Spleen (tissue), 11 donors: ENCODE results near the gene CFAP99. TPM values are rescaled to one million over a fixed set of nuclear protein-coding genes. Genes with fewer than 3 reads are reported as not detected.
A peak's percentile ranks its signal among the peaks of the same experiment; 100 is the strongest.

Experiments used
- DNase-seq: peaks from one replicate; pipeline ENCODE4 v3.0.0-alpha.2; 2020
- H3K27ac ChIP-seq, 8 donors: fragments of 200-600 bp; sonication (generic) in 7 of 8; 1 replicate in 4 of 8; 2 replicates in 4 of 8; pipeline versions ENCODE4 v1.5.0 to v1.8.0; 2016 to 2021; ENCODE audit warnings: inconsistent platforms in 4 of 8, mild to moderate bottlenecking in 4 of 8, moderate library complexity in 1 of 8
- H3K27me3 ChIP-seq, 7 donors: fragments of 200-600 bp; sonication (generic) in 6 of 7; replicated peaks in 1 of 7; 1 replicate in 4 of 7; 2 replicates in 3 of 7; pipeline versions ENCODE4 v1.5.0 to v1.8.0; 2016 to 2021; ENCODE audit warnings: inconsistent platforms in 3 of 7, mild to moderate bottlenecking in 1 of 7
- H3K36me3 ChIP-seq, 6 donors: fragments of 200-600 bp; sonication (generic) in 5 of 6; 1 replicate in 4 of 6; 2 replicates in 2 of 6; pipeline versions ENCODE4 v1.5.0 to v1.8.0; 2016 to 2021; ENCODE audit warnings: inconsistent platforms in 2 of 6
- H3K4me1 ChIP-seq, 6 donors: fragments of 200-600 bp; sonication (generic) in 5 of 6; 1 replicate in 3 of 6; 2 replicates in 3 of 6; pipeline versions ENCODE4 v1.5.0 to v1.8.0; 2016 to 2021; ENCODE audit warnings: inconsistent platforms in 3 of 6
- H3K4me3 ChIP-seq, 8 donors: fragments of 200-600 bp; sonication (generic) in 7 of 8; 1 replicate in 4 of 8; 2 replicates in 4 of 8; pipeline versions ENCODE4 v1.5.0 to v1.8.0; 2016 to 2021; ENCODE audit warnings: inconsistent platforms in 4 of 8, mild to moderate bottlenecking in 4 of 8, moderate library complexity in 2 of 8
- H3K9me3 ChIP-seq, 8 donors: fragments of 200-600 bp; sonication (generic) in 7 of 8; 1 replicate in 4 of 8; 2 replicates in 4 of 8; pipeline versions ENCODE4 v1.5.0 to v1.8.0; 2016 to 2021; ENCODE audit warnings: inconsistent platforms in 4 of 8
- CTCF ChIP-seq, 11 experiments: fragments of 200-600 bp in 7 of 11; fragments of 450-650 bp in 4 of 11; sonication (generic) in 4 of 11; IDR thresholded peaks in 8 of 11; conservative IDR thresholded peaks in 3 of 11; 1 replicate in 7 of 11; 2 replicates in 4 of 11; pipeline versions ENCODE4 v1.4.0 to v1.8.0; 2016 to 2021; ENCODE audit warnings: antibody characterized with exemption in 11 of 11, inconsistent platforms in 4 of 11, mild to moderate bottlenecking in 1 of 11
- POLR2A ChIP-seq, 3 donors: fragments of 450-650 bp; IDR thresholded peaks; one replicate each; pipeline ENCODE4 v1.5.1; 2017; ENCODE audit warnings: antibody characterized with exemption in 3 of 3, mild to moderate bottlenecking in 1 of 3
- POLR2AphosphoS5 ChIP-seq, 3 donors: sonication (generic); formaldehyde crosslinking; IDR thresholded peaks; one replicate each; pipeline ENCODE4 v1.5.1; 2017; ENCODE audit warnings: antibody characterized with exemption in 3 of 3
- WGBS, 5 donors: extraction: QIAGEN DNeasy Blood & Tissue Kit in 3 of 5; methylation state at CpG; one replicate each; pipeline versions ENCODE4 v1.1.5 to v1.1.7; 2013 to 2018; 5-methylcytosine and 5-hydroxymethylcytosine counted together
- intact Hi-C: fragments of 100-400 bp; cut with DNase I; formaldehyde crosslinking; loops from one replicate; pipeline ENCODE4 v1.15.0; 2023; ENCODE audit warnings: low total_unique reads
- polyA plus RNA-seq, 3 donors: library from polyadenylated mRNA; stranded (reverse); fragments of 200-250 nt; gene quantifications; one replicate each; pipeline ENCODE4 v1.2.1, GENCODE V29; 2013
- total RNA-seq, 7 donors: library from RNA; depleted of rRNA in 3 of 7; stranded (reverse); fragments of >200 nt in 3 of 7; fragmentation: NEBNext Ultra II Directional in 4 of 7; extraction: Animal tissue kit (Norgen Biotek cat#: 25700) in 4 of 7; gene quantifications; one replicate each; pipeline versions ENCODE4 v1.1.0 to v1.2.1, GENCODE V29; 2016 to 2021
- donor health status: healthy with polysubstance abuse.
- donor health status: DM: no; HTN: no; CAD: no; lungs with moderate emphysema.
- donor health status: DM: no; HTN: no; CAD: no.
- donor health status: Bipolar disorder and iron deficiency.
- donor health status: healthy.
- donor health status: DM: no; HTN: no; CAD: no.
- donor health status: DM: yes; HTN: yes; CAD: no.

Gene CFAP99
- total and polyA plus RNA-seq, 10 donors: 0.13 to 0.22 TPM; not detected in 8

- Histone ChIP-seq H3K4me1 (peaks cover 72 to 100% (median 98%) of the 10 kb centered on the region in 6 donors), H3K4me3 (no peak overlapping the region), H3K27me3 (no peaks in the 10 kb centered on the region), H3K36me3 (peaks cover 0 to 26% (median 2%) of the 10 kb centered on the region in 6 donors), H3K27ac (peak overlapping the region in 1 of 8 donors; percentile 89), H3K9me3 (no peaks in the 10 kb centered on the region)
- no peak for TF ChIP-seq POLR2AphosphoS5 (IDR thresholded peaks at IDR 0.05)
- intact Hi-C loops: no loop called here
- WGBS, 5 donors: 88 to 95% (median 93%) methylated on average over 5 of the region's 5 CpGs
- DNase-seq: no peak
These were observed 61.9 kb downstream of the CFAP99 start for GRCh38 chr4:2480649-2481048.

- TF ChIP-seq POLR2AphosphoS5 (IDR thresholded peaks at IDR 0.05) (peak in 1 of 3 donors; percentile 8), POLR2A (IDR thresholded peaks at IDR 0.05) (no peak)
- Histone ChIP-seq H3K27me3 (no peaks in the 10 kb centered on the region), H3K4me3 (peak overlapping the region in 1 of 8 donors; percentile 31), H3K9me3 (no peaks in the 10 kb centered on the region), H3K36me3 (peaks cover 0 to 11% (median 0%) of the 10 kb centered on the region in 6 donors), H3K27ac (peak overlapping the region in 7 of 8 donors; percentile 22 to 89 (median 66)), H3K4me1 (peaks cover 84 to 100% (median 99%) of the 10 kb centered on the region in 6 donors)
- intact Hi-C loops: no loop called here
- WGBS, 5 donors: 40 to 76% (median 72%) methylated on average over 2 to 4 of the region's 4 CpGs
- DNase-seq: no peak
These were observed 63.4 kb downstream of the CFAP99 start for GRCh38 chr4:2482192-2482591.

- TF ChIP-seq CTCF (IDR thresholded peaks at IDR 0.05 in 8 of 11, conservative IDR thresholded peaks at IDR 0.05 in 3 of 11) (no peak), POLR2A (IDR thresholded peaks at IDR 0.05) (no peak), POLR2AphosphoS5 (IDR thresholded peaks at IDR 0.05) (no peak)
- no peak for DNase-seq
- H3K4me1 ChIP-seq: peaks cover 82 to 100% (median 99%) of the 10 kb centered on the region in 6 donors
- H3K27ac ChIP-seq: peak overlapping the region in 7 of 8 donors; percentile 22 to 89 (median 66)
- peaks cover 0 to 8% (median 0%) of the 10 kb centered on the region in 6 donors for H3K36me3 ChIP-seq
- H3K9me3 ChIP-seq: no peaks in the 10 kb centered on the region
- intact Hi-C loops: no loop called here
- H3K4me3 ChIP-seq: peak overlapping the region in 1 of 8 donors; percentile 31
- H3K27me3 ChIP-seq: no peaks in the 10 kb centered on the region
- WGBS, 5 donors: 10 to 23% (median 17%) methylated on average over 3 of the region's 3 CpGs
These were observed 63.9 kb downstream of the CFAP99 start for GRCh38 chr4:2482693-2483092.

GRCh38 chr4:2483237-2483636 is 64.5 kb downstream of the CFAP99 start:
- no peaks in the 10 kb centered on the region for H3K9me3 ChIP-seq
- peaks cover 0 to 8% (median 0%) of the 10 kb centered on the region in 6 donors for H3K36me3 ChIP-seq
- H3K27me3 ChIP-seq: no peaks in the 10 kb centered on the region
- 87 to 97% (median 94%) methylated on average over 3 of the region's 3 CpGs for WGBS, 5 donors
- H3K27ac ChIP-seq: peak overlapping the region in 6 of 8 donors; percentile 36 to 89 (median 67)
- no peak for DNase-seq
- H3K4me1 ChIP-seq: peaks cover 85 to 100% (median 99%) of the 10 kb centered on the region in 6 donors
- intact Hi-C loops: no loop called here
- no peak for TF ChIP-seq CTCF (IDR thresholded peaks at IDR 0.05 in 8 of 11, conservative IDR thresholded peaks at IDR 0.05 in 3 of 11)
- TF ChIP-seq POLR2A (IDR thresholded peaks at IDR 0.05): no peak
- TF ChIP-seq POLR2AphosphoS5 (IDR thresholded peaks at IDR 0.05): no peak
- peak overlapping the region in 1 of 8 donors; percentile 31 for H3K4me3 ChIP-seq

- 55 to 62% (median 57%) methylated on average over 6 of the region's 6 CpGs for WGBS, 5 donors
- peak overlapping the region in 7 of 8 donors; percentile 63 to 89 (median 79) for H3K27ac ChIP-seq
- intact Hi-C loops: no loop called here
- H3K9me3 ChIP-seq: no peaks in the 10 kb centered on the region
- peak overlapping the region in 2 of 8 donors; percentile 0 to 54 for H3K4me3 ChIP-seq
- peaks cover 0 to 8% (median 0%) of the 10 kb centered on the region in 6 donors for H3K36me3 ChIP-seq
- no peak for DNase-seq
- TF ChIP-seq POLR2A (IDR thresholded peaks at IDR 0.05): no peak
- TF ChIP-seq POLR2AphosphoS5 (IDR thresholded peaks at IDR 0.05): no peak
- TF ChIP-seq CTCF (IDR thresholded peaks at IDR 0.05 in 8 of 11, conservative IDR thresholded peaks at IDR 0.05 in 3 of 11): no peak
- H3K4me1 ChIP-seq: peaks cover 78 to 100% (median 100%) of the 10 kb centered on the region in 6 donors
- no peaks in the 10 kb centered on the region for H3K27me3 ChIP-seq
These were observed 65.4 kb downstream of the CFAP99 start for GRCh38 chr4:2484185-2484584.
